WTC11 (cell line): ENCODE results near the gene HES4. TPM values are rescaled to one million over a fixed set of nuclear protein-coding genes. Genes with fewer than 3 reads are reported as not detected.

ENCODE experiments used
- ATAC-seq: fragments of 200-7000 bp; cut with Tn5 transposase; 2 replicates; pipeline ENCODE4 v1.10.0; 2021; ENCODE audit warnings: mild to moderate bottlenecking, moderate library complexity
- CTCF ChIA-PET: fragments of 300-600 bp; sonication (Branson Sonifier 250); formaldehyde crosslinking; loops from one replicate; lab custom pipeline; 2021; ENCODE audit warnings: antibody characterized with exemption; lab: Charles Lee
- POLR2A ChIA-PET: fragments of 350-600 bp; sonication (Branson Sonifier 250); formaldehyde crosslinking; loops from one replicate; lab custom pipeline; 2021; ENCODE audit warnings: antibody characterized with exemption; lab: Charles Lee
- DNase-seq: peaks from one replicate; pipeline ENCODE4 v3.0.0; 2021; ENCODE audit warnings: low spot score
- H3K27ac Mint-ChIP-seq: 2 replicates; pipeline ENCODE4 v1.8.0; 2021; ENCODE audit warnings: mixed read lengths
- H3K27me3 Mint-ChIP-seq: 2 replicates; pipeline ENCODE4 v1.8.0; 2021; ENCODE audit warnings: low read depth, mild to moderate bottlenecking, moderate library complexity, mixed read lengths
- H3K36me3 Mint-ChIP-seq: 2 replicates; pipeline ENCODE4 v1.8.0; 2021; ENCODE audit warnings: mixed read lengths
- H3K4me1 Mint-ChIP-seq: 2 replicates; pipeline ENCODE4 v1.8.0; 2022; ENCODE audit warnings: mixed read lengths
- H3K4me3 Mint-ChIP-seq: 2 replicates; pipeline ENCODE4 v1.8.0; 2021; ENCODE audit warnings: mild to moderate bottlenecking, moderate library complexity, mixed read lengths
- H3K9me3 Mint-ChIP-seq: 2 replicates; pipeline ENCODE4 v1.8.0; 2021; ENCODE audit warnings: mixed read lengths
- CREM ChIP-seq: sonication (generic); formaldehyde crosslinking; IDR thresholded peaks from 2 replicates; pipeline ENCODE4 v1.8.1; 2022; ENCODE audit warnings: mild to moderate bottlenecking, missing genetic modification reagents, moderate library complexity
- ELF4 ChIP-seq: sonication (generic); formaldehyde crosslinking; IDR thresholded peaks from 2 replicates; pipeline ENCODE4 v1.8.1; 2022; ENCODE audit warnings: low read depth, mild to moderate bottlenecking, moderate library complexity, missing genetic modification reagents
- FOXJ3 ChIP-seq: sonication (generic); formaldehyde crosslinking; IDR thresholded peaks from 2 replicates; pipeline ENCODE4 v1.9.0; 2021; ENCODE audit warnings: missing genetic modification reagents, mild to moderate bottlenecking, borderline replicate concordance
- GRHL2 ChIP-seq: fragments of 250-450 bp; sonication (Bioruptor Pico); IDR thresholded peaks from 2 replicates; pipeline ENCODE4 v1.8.0; 2022; ENCODE audit warnings: mild to moderate bottlenecking, moderate library complexity; ENCODE audit not compliant: insufficient replicate concordance, severe bottlenecking
- HMGXB4 ChIP-seq: sonication (generic); formaldehyde crosslinking; IDR thresholded peaks from 2 replicates; pipeline ENCODE4 v1.8.1; 2023; ENCODE audit warnings: mild to moderate bottlenecking, moderate library complexity, missing genetic modification reagents
- NFATC4 ChIP-seq: fragments of 250-450 bp; sonication (Bioruptor Pico); IDR thresholded peaks from 2 replicates; pipeline ENCODE4 v1.9.0; 2021; ENCODE audit warnings: mild to moderate bottlenecking
- NFE2L1 ChIP-seq: sonication (generic); formaldehyde crosslinking; IDR thresholded peaks from 2 replicates; pipeline ENCODE4 v1.8.1; 2023; ENCODE audit warnings: missing genetic modification reagents
- NR1H2 ChIP-seq: sonication (generic); formaldehyde crosslinking; IDR thresholded peaks from 2 replicates; pipeline ENCODE4 v1.9.0; 2021; ENCODE audit warnings: mild to moderate bottlenecking, moderate library complexity, missing genetic modification reagents
- RORB ChIP-seq: fragments of 250-450 bp; sonication (Bioruptor Pico); IDR thresholded peaks from 2 replicates; pipeline ENCODE4 v1.9.0; 2021; ENCODE audit warnings: mild to moderate bottlenecking
- STAT6 ChIP-seq: sonication (generic); formaldehyde crosslinking; conservative IDR thresholded peaks from 2 replicates; pipeline ENCODE4 v1.8.1; 2023; ENCODE audit warnings: mild to moderate bottlenecking, low read depth, missing genetic modification reagents, moderate library complexity
- TCF7 ChIP-seq: sonication (generic); formaldehyde crosslinking; IDR thresholded peaks from 2 replicates; pipeline ENCODE4 v1.8.0; 2022; ENCODE audit warnings: mild to moderate bottlenecking, low read depth, missing genetic modification reagents, moderate library complexity
- TEAD4 ChIP-seq: sonication (generic); formaldehyde crosslinking; IDR thresholded peaks from 2 replicates; pipeline ENCODE4 v1.8.0; 2022; ENCODE audit warnings: mild to moderate bottlenecking, missing genetic modification reagents
- ZBTB21 ChIP-seq: sonication (generic); formaldehyde crosslinking; IDR thresholded peaks from 2 replicates; pipeline ENCODE4 v1.8.1; 2023; ENCODE audit warnings: mild to moderate bottlenecking, missing genetic modification reagents, borderline replicate concordance
- ZNF396 ChIP-seq: fragments of 250-450 bp; sonication (Bioruptor Pico); IDR thresholded peaks from 2 replicates; pipeline ENCODE4 v1.8.0; 2021; ENCODE audit warnings: mild to moderate bottlenecking, moderate library complexity, borderline replicate concordance
- ZNF416 ChIP-seq: fragments of 250-450 bp; sonication (Bioruptor Pico); IDR thresholded peaks from 2 replicates; pipeline ENCODE4 v1.9.0; 2021; ENCODE audit warnings: mild to moderate bottlenecking, inconsistent platforms
- ZNF532 ChIP-seq: fragments of 250-450 bp; sonication (Bioruptor Pico); IDR thresholded peaks from 2 replicates; pipeline ENCODE4 v1.9.0; 2021; ENCODE audit warnings: mild to moderate bottlenecking, borderline replicate concordance
- total RNA-seq: library from RNA; stranded (reverse); gene quantifications from 3 replicates; pipeline ENCODE4 v1.2.3, GENCODE V29; 2021

HES4 gene
- total RNA-seq, 1 experiment from 2014 or later: 4.5 TPM

GRCh38 chr1:1027791-1028190, 27.9 kb upstream of the HES4 start:
- ATAC-seq (no peak), DNase-seq (no peak)
- ChIA-PET CTCF (interaction anchor here (0.9 kb wide), 1 partner anchor 44 kb away, joined by 6 read pairs; no protein-coding TSS in a partner anchor), POLR2A (no interaction called here)
- TF ChIP-seq ZNF532 (CRISPR knock-in tag) (no peak), ZNF416 (CRISPR knock-in tag) (no peak), NFATC4 (CRISPR knock-in tag) (no peak), TCF7 (no peak), FOXJ3 (CRISPR knock-in tag) (no peak), NR1H2 (no peak), GRHL2 (no peak), CREM (CRISPR knock-in tag) (no peak), RORB (no peak), HMGXB4 (CRISPR knock-in tag) (no peak), NFE2L1 (CRISPR knock-in tag) (no peak), ZNF396 (CRISPR knock-in tag) (no peak)
- peaks cover 6% of the 10 kb centered on the region; the same call in 1 of the 2 replicates for H3K27me3 Mint-ChIP-seq
- no peaks in the 10 kb centered on the region for H3K9me3 Mint-ChIP-seq
- no peak overlapping the region for H3K27ac Mint-ChIP-seq
- H3K36me3 Mint-ChIP-seq: no peaks in the 10 kb centered on the region
- peaks cover 29% of the 10 kb centered on the region for H3K4me1 Mint-ChIP-seq
- no peak overlapping the region for H3K4me3 Mint-ChIP-seq

GRCh38 chr1:1026599-1027413, 26.9 kb upstream of the HES4 start:
- no peaks in the 10 kb centered on the region for H3K36me3 Mint-ChIP-seq
- TF ChIP-seq ZBTB21 (CRISPR knock-in tag): no peak
- TF ChIP-seq NFATC4 (CRISPR knock-in tag): no peak
- TF ChIP-seq TEAD4 (CRISPR knock-in tag): no peak
- TF ChIP-seq ELF4 (CRISPR knock-in tag): no peak
- no peak for TF ChIP-seq STAT6
- ATAC-seq (no peak), DNase-seq (no peak)
- H3K9me3 Mint-ChIP-seq: no peaks in the 10 kb centered on the region
- H3K4me1 Mint-ChIP-seq: peaks cover 30% of the 10 kb centered on the region
- no peak overlapping the region for H3K4me3 Mint-ChIP-seq
- H3K27ac Mint-ChIP-seq: no peak overlapping the region; the same call in 1 of the 2 replicates
- no peaks in the 10 kb centered on the region; the same call in 1 of the 2 replicates for H3K27me3 Mint-ChIP-seq
- CTCF ChIA-PET: no interaction called here
- POLR2A ChIA-PET: interaction anchor here (1.0 to 3.6 kb wide), 2 partner anchors 12 to 14 kb away, joined by 5 to 15 read pairs; no protein-coding TSS in a partner anchor
